Hematopoietic multipotent progenitor cell treated with erythropoietin and hydrocortisone succinate and interleukin-3 and kit ligand, for 8 days (in vitro differentiated cells): Measurements from ENCODE around the gene HMOX2.

Experiments used
- DNase-seq: peaks from one replicate; pipeline ENCODE4 v3.0.0-alpha.2; 2015

The HMOX2 gene

GRCh38 chr16:4505356-4506147 is 29.4 kb downstream of the HMOX2 start:
- peak; percentile 48 for DNase-seq

- peak; percentile 89 for DNase-seq
Measured at GRCh38 chr16:4506450-4506849, 30.3 kb downstream of the HMOX2 start.

- DNase-seq: no peak
Measured at GRCh38 chr16:4507588-4508345, 31.6 kb downstream of the HMOX2 start.

GRCh38 chr16:4508806-4509205 is 32.6 kb downstream of the HMOX2 start:
- DNase-seq: no peak

GRCh38 chr16:4509420-4509819 is 33.2 kb downstream of the HMOX2 start:
- no peak for DNase-seq

GRCh38 chr16:4510131-4510530 is 33.9 kb downstream of the HMOX2 start:
- DNase-seq: no peak

- no peak for DNase-seq
Measured at GRCh38 chr16:4510747-4511426, 34.7 kb downstream of the HMOX2 start.

GRCh38 chr16:4511441-4512082 is 35.4 kb downstream of the HMOX2 start:
- DNase-seq: peak; percentile 59

GRCh38 chr16:4512473-4512872 is 36.3 kb downstream of the HMOX2 start:
- no peak for DNase-seq

- peak; percentile 74 for DNase-seq
Measured at GRCh38 chr16:4513086-4513860, 37.1 kb downstream of the HMOX2 start.

- no peak for DNase-seq
Measured at GRCh38 chr16:4513881-4514280, 37.7 kb downstream of the HMOX2 start.

GRCh38 chr16:4514606-4515005 is 38.4 kb downstream of the HMOX2 start:
- DNase-seq: no peak

- DNase-seq: peak; percentile 20
Measured at GRCh38 chr16:4515611-4516233, 39.5 kb downstream of the HMOX2 start.

GRCh38 chr16:4517812-4518680 is 41.8 kb downstream of the HMOX2 start:
- DNase-seq: peak; percentile 39

GRCh38 chr16:4519274-4520058 is 43.3 kb downstream of the HMOX2 start:
- DNase-seq: no peak

GRCh38 chr16:4520913-4521312 is 44.7 kb downstream of the HMOX2 start:
- DNase-seq: no peak

- no peak for DNase-seq
Measured at GRCh38 chr16:4522051-4522581, 45.9 kb downstream of the HMOX2 start.

GRCh38 chr16:4523686-4524085 is 47.5 kb downstream of the HMOX2 start:
- no peak for DNase-seq

- no peak for DNase-seq
Measured at GRCh38 chr16:4524571-4524970, 48.4 kb downstream of the HMOX2 start.

- DNase-seq: no peak
Measured at GRCh38 chr16:4525069-4525468, 48.9 kb downstream of the HMOX2 start.
